HG02885 (cell line): Measurements from ENCODE around the gene RPS18.
"Not testable (repeated sequence)": the region's sequence is repeated elsewhere in the genome, so short reads cannot be mapped to it uniquely, and the experiment has no call there.

Experiments used
- ATAC-seq: cut with Tn5 transposase; IDR thresholded peaks from one replicate; pipeline ENCODE4 v1.9.1; 2021; ENCODE audit warnings: mild to moderate bottlenecking; ENCODE audit not compliant: unreplicated experiment, poor library complexity

RPS18 gene

DNA sequence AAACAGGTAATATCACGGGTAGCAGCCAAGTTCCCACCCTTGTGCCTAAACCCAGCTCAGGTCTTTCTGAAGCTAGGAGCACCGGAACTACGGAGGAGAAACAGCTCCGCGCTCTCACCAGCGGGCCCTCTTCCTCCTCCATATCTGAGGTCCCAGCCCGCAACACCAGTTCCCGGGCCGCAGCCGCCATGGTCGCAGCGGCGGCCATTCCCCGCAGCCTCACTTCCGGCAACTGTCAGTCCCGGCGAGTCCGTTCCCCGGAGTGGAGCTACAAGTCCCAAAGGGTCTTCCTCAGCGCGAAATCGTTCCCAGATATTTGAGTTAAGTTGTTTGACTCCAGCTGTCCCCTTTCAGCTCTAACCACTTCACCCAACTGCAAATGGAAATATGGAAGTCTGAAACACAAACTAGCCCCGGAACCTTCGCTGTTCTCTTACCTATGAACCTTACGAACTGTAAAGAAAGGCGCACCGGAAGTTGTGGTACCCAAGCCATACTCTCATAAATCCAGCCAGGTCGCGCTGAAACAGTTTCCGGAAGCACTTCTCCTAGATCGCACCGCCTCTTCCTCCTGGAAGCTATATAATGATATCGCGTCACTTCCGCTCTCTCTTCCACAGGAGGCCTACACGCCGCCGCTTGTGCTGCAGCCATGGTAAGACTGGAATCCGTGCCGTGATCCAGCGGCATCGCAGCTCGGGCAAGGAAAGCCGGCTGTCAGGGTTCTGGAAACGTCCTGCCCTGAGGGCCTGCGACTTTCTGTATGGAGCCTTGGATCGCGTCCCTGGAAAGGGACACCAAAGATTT, at the start of gene RPS18, which contains the start of gene VPS52:
RPS18 (plus strand) TSS at position 608 of the 807 bp plus-strand sequence; CDS start at position 653, 45 bp downstream.
VPS52 (minus strand) TSS at position 409 of the 807 bp plus-strand sequence; CDS start at position 208, 201 bp downstream.
- ATAC-seq = peak; percentile 88

DNA sequence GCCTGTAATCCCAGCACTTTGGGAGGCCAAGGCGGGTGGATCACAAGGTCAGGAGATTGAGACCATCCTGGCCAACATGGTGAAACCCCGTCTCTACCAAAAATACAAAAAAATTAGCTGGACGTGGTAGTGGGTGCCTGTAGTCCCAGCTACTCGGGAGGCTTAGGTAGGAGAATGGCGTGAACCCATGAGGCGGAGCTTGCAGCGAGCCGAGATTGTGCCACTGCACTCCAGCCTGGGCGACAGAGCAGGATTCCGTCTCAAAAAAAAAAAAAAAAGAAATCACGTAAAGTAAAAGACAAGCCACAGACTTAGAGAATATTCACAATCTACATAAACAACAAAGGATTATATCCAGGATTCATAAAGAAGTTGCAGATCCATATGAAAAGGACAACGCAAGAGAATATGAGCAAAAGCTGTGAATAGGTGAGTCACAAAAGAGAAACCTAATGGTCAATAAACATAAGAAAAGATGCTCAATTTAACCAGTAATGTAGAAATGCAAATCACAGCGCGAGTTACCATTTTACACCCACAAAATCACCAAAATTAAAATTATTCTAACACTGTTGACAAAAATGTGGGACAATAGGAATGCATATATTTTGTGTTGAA, 45.3 kb upstream of the RPS18 start:
- not testable (repeated sequence) for ATAC-seq

DNA sequence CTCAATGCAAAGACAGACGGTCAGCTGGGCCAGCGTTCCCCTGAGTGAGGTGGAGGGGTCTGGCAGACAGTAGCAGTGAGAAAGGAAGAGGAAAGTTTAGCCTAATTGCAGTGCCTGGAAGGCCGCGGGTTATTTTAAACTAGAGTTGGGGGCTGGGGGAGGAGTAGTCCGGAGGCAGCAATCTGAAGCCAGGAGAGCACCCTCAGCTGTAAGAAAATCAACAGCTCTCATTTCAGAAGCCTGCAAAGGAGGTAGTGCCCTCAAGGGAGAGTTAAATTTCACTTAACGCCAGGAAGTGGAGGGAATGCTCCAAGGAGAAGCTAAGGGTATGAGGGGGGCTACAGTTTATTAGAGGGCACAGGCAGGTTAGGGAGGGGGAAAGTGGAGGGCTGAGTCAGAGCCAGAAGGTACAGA, 36.6 kb upstream of the RPS18 start:
- no peak for ATAC-seq

DNA sequence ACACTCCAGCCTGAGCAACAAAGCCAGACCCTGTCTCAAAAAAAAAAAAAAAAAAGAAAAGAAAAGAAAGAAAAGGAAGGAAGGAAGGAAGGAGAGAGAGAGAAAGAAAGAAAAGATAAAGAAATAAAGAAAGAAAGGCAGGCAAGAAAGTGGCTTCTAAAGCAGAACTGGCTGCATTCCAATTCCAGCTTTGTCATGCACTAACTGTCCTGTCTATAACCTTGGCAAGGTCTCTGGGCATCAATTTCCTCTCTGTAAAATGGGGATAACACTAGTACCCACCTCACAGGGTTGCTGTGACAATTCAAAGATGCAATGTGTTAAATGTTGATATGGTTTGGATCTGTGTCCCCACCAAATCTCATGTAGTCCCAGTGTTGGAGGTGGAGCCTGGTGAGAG, 35.5 kb upstream of the RPS18 start:
- no peak for ATAC-seq

DNA sequence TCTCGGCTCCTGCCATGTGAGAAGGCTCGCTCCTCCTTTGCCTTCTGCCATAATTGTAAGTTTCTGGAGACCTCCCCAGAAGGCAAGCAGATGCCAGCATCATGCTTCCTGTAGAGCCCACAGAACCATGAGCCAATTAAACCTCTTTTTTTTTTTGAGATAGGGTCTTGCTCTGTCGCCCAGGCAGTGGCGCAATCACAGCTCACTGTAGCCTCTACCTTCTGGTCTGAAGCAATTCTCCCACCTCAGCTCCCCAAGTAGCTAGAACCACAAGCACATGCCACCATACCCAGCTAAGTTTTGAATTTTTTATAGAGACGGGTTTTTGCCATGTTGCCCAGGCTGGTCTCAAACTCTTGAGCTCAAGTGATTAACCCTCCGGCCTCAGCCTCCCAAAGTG, 35.0 kb upstream of the RPS18 start:
- no peak for ATAC-seq

DNA sequence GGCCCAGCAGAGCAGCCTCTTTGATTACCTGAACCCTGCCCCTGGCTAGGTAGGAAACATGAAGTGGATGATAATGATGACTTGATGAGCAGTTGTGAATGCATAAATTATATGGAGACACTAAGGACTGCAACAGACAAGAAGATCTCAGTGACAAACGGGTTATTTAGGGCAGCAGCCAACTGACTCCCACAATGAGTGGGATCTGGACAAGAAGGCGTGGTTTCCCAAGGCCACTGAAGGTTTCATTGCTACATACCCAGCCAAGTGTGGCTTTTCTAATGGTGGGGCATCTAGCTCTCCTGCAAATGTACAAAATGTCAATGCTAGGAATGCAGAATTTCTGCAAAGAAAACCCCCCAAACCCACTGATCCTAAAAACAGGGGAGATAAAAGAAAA, 34.1 kb upstream of the RPS18 start:
- no peak for ATAC-seq

DNA sequence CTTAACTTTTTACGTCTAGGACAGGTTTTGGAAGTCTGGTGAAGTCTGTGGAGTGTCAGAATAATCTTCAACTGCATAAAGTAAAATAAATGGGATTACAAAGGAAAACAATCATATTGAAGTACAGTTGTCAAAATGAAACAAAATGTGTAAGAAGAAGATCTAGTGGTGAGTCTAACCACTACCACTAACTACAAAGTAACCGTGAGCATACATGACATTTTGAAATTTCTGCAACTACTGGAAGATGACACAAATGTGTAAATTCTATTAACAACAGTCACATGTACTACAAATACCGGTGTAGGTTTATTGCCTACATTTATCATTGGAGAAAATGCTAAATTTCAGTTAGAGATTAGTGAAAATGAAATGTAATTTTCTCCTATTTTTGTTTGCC, 29.9 kb upstream of the RPS18 start:
- no peak for ATAC-seq

DNA sequence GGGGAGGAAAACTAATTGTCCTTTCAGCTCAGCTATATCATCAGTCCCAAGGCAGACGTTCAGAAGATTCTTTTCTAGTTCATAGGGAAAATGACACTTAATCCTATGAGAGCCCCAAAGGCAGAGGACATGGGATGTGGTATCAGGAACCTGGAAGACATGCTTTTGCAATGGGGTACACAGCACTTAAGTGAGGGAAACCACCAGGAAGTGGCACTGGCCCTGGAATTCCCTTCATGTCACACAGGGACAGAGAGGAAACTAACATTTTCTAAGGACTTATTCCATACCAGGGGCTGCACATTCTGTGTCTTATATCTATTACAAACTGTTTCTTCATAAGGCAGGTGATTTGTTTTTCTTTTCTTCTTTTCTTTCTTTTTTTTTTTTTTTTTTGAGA, 28.4 kb upstream of the RPS18 start:
- ATAC-seq = no peak

DNA sequence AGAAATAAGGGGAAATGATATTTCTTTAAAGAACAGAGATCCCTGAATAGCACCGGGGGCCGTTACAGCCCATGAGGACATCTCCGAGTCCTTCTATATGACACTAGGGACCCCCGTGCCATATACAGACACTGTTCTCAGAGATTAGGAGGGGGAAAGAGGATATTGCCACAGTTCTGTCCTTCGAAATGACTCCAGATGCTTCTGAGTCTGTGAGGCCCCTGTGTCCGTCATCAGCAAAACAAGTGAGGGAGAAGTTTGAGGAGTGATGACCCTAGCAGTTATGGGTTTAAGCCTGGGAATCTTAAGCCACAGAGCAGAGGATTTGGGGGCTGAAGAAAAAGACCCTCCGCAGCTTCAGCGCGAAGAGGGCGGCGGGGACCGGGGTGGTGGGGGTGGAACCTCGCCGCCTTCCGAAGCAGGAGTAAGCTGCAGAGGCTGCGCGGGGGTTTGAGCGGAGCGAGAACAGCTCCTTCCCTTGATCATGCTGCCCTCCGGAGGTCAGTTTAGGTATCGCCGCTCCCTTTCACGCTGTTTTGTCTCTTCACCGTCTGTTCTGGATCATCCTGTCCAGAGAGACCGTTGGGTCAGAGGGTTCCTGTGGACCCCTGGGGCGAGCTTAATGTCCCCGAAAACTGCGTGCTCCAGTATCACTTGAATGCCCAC, 23.8 kb upstream of the RPS18 start:
- ATAC-seq = no peak

DNA sequence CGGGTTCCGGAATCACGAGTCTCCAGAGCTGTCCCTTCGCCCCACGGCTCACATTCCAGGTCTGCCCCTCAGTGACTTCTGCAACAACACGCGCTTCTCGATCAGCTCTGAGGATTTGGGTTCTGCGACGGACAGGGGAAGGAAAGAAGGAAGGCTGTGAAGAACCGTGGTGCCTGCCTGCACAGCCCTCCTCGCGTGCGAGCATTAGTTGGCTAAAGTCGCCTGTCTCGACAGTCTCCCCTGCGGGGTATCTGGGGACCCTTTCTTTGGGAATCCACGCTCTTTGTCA, 23.3 kb upstream of the RPS18 start:
- ATAC-seq = no peak

DNA sequence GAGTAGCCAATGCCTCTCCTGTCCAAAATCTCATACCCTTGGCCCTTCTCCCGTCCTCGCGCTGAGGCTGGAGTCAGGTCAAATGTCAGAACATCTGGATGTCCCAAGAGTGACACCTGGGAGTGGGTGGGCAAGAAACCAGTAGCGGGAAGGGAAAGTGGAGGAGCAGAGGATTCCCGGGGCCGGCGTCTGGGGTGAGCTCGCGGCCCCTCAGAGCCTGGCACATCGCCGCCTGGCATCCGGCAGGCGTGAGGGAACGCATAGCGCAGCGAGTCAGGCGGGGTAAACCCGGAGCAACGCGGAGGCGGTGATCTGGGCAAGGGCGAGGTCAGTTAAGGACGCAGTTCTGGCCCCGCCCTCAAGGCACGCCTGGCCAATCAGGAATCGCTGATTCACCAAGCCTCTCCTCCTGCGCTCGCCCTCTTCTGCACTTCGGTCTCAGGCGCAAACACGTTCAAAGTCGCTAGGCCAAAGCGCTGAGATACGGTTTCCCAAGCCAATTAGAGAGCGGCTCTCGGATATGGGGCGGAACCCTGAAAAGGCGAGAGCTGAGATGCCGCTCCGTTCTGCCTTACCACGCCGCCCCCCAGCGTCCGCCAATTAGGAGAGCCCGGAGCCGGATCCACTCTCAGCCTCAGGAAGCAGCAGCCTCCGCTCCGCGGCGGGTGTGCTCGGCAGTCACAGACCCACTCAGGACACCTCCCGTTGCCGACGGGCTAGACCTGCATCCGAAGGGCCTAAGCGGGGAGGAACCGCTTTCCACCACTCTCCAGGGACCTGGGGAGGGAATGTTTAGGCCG, 22.7 kb upstream of the RPS18 start:
- ATAC-seq = peak; percentile 90

DNA sequence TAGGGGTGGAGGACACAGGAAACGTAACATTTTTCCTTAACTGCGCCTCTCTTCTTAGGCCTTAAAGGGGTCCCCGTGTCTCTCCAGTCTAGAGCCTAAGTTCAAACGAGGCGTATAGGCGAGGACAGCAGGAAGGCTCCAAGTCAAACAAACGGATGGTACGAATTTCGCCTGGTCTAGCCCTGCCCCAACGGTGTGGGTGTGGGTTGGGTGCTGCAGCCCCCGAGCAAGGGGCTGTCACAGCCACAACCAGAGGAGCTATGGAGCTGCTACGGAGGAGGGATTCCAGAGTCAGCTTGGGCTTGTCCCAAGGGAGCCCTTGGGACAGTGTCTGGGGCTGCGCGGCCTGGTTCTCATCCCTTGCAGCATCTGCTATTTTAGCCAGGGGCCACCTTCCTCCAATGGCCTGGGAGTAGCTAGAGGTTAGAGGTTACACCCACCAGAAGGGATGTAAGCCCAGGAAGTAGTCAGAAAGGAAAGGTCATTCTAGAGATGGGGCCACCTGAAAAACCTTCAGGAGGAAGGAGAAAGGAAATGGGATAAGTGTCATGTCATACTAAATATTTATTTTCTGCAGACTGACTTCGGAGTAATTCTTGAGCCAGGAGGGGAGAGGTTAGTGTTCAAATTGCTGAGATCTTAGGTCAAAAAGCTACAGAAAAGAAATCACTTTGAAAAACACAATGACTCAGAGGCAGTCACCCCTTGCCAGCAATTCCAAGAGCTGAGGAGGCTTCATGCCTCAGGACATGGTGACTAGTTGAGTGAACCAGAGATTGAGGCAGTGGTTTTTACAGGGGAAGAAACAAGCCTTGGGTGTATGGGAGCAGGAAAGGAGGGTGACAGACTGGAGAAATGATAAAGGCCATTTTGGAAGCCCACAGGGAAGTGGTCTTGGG, 21.9 kb upstream of the RPS18 start:
- no peak for ATAC-seq

DNA sequence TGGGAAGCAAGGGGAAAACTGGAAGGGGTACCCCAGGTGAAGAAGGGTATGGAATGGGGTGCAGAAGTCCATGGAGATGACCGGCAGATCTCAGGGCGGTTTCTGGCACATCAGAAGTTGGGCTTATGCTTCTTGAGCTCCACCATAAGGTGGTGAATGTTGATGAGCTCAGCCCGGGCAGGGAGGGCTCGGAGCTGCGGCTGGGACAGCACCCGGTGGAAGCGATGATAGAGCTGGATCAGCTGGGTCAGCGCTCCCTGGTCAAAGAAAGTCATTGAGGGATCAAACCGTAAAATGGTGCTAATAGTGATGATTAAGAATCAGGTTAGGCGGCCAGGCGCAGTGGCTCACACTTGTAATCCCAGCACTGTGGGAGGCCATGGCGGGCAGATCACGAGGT, 21.1 kb upstream of the RPS18 start:
- ATAC-seq = no peak

DNA sequence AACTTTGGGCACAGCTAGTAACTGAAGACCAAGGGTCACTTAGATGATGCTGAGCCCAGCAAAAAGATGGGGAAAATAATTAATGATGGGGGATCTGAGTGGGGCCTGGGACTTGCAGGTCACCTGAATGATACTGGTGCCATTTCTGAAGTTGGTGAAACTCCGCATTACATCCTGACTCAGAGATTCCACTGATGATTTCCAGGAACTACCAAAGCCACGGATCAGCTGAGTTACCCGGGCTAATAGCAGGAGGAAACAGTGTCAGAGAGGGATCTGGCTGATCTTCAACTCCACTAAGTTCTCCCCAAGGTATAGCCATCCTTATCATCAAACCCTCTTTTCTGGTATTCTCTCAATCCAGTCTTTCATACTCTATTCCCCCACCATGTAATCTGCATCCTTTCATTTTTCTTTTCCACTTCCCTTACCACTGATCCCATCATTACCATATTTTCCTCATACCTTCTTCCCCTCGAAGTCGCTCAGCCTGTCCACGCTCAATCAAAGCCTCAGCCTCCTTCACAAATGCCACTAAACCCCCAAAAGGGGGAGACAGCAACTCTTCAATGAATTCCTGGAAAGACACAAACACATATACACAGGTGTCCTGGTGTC, 20.4 kb upstream of the RPS18 start:
- no peak for ATAC-seq

DNA sequence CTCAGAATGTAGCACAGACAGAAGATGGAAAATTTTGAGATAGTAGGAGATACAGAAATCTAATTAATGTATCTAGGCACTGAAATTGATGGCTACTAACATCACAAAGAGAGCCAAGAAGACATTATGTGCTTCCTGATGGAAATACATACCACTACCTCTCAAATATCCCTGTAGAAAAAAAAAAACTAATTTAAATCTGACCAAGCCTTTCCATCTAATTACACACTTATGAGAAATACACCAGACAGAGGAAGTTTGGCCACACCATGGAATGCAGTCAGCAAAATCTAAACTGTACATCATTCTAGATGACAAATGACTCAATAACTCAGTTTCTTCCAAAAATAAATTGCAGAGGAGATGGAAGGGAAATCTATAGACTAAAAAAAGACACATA, 19.1 kb upstream of the RPS18 start:
- ATAC-seq = no peak

DNA sequence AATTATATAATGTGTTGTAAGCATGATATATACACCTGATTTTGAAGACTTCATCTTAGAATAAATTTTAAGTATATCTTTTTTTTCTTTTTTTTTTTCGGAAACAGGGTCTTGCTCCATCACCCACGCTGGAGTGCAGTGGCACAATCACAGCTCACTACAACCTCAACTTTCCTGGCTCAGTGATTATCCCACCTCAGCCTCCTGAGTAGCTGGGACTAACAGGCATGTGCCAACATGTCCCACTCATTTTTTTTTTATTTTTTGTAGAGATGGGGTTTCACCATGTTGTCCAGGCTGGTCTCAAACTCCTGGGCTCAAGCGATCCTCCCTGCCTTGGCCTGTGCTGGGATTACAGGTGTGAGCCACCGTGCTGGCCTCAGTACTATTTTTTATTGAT, 17.3 kb upstream of the RPS18 start:
- ATAC-seq = no peak

DNA sequence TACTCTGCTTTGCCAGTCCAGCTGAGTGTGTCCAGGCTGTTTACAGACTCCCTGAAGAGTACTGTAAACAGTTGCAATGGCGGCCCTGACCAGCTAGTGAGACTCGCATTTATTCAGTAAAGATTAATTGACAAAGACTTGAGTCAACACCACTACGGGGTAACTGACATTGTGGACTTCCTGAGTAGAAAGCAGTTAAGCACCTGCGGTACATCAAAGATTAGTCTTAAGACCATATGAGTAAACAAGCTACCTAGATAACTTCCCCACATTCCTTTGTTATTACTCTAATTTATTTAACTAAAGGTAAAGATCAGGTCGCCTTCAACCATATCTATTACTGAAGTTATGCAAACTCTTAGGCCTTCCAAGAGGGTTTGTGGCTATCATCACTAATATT, 12.8 kb upstream of the RPS18 start:
- no peak for ATAC-seq

DNA sequence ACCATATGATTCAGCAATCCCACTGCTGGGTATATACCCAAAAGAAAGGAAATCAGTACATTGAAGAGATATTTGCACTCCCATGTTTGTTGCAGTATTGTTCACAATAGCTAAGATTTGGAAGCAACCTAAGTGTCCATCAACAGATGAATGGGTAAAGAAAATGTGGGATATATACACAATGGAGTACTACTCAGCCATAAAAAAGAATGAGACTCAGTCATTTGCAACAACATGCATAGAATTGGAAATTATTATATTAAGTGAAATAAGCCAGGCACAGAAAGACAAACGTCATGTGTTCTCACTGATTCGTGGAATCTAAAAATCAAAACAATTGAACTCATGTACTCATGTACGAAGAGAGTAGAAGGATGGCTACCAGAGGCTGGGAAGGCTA, 9.4 kb upstream of the RPS18 start:
- not testable (repeated sequence) for ATAC-seq

DNA sequence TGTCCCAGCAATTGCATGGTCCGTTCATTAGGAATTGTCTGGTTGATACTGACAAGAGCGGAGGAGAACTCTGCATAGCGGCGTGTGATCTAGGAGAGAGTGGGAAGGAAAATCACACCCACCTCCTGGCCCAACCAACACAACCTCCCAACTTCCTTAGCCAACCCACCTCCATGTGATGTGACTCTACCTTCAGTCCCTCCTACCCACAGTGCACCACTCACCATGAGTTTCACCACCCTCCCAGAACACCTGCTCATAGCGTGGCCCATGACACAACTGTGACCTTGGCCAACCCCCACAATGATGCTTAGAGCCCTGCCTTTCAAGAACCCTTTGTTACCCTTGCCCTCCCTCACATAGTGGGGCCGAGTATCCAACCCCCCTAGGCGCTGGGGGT, 7.9 kb upstream of the RPS18 start:
- no peak for ATAC-seq
